Measurements from ENCODE around the gene SCUBE1.

DNA sequence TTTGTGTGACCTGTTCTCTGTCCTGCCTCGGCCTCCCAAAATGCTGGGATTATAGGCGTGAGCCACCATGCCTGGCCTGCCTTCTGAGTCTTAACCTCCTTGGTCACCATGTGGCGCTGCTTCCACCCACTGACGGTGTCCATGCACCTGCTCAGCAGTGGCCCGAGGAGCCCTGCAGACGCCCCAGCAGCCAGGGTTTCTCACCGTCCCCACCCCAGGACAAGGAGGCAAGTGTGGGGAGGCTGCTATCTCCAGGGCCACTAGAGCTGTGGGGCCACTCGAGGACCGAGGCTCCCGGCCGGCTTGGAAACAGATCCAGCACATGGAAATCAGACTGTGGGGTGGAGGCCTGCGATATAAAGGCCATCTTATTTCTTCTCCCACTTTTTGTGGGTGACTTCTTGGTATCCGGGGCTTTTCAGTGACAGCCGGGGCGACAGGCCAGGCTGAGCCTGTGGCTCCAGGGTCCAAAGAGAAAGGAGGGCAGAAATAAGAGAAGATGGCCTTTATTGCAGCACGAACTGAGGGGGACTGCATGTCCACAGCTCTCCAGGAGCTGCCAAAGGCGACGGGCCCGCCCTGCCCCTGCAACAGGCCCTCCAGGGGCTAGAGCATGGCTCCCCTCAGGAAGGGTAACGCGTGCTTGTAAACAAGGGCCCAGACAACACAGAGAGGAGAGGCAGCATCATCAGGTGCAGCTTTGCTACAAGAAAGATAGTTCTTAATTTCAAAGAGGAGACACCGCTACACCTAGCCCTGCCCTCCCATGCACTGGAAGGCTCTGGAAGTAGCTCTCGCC, 176.8 kb downstream of the SCUBE1 start:
- TF ChIP-seq CTCF (IDR thresholded peaks at IDR 0.05), result no peak
- TF ChIP-seq POLR2AphosphoS5 (IDR thresholded peaks at IDR 0.05; ENCODE audit: low read depth, low read length), result no peak
